ENCODE results near the gene CLEC9A.

Gene CLEC9A

DNA sequence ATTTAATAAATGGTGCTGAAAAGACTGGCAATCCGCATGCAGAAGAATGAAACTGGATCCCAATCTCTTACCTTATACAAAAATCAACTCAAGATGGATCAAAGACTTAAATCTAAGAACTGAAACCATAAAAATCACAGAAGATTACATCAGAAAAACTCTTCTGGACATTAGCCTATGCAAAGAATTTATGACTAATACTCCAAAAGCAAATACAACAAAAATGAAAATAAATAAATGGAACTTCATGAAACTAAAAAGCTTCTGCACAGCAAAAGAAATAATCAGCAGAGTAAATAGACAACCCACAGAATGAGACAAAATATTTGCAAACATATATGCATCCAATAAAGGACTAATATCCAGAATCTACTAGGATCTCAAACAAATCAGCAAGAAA lies 82.6 kb downstream of the CLEC9A start:
- no peak for DNase-seq

DNA sequence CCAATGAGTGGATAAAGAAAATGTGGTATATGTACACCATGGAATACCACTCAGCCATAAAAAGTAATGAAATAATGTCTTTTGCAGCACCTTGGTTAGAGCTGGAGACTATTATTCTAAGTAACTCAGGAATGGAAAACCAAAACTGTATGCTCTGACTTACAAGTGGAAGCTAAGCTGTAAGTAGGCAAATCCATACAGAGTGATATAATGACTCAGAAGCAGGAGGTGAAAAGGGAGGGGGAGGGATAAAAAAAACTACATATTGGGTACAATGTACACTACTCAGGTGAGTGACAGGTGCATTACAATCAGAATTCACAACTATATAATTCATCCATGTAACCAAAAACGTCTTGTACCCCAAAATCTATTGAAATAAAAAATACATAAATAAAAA lies 83.4 kb downstream of the CLEC9A start:
- no peak for DNase-seq

DNA sequence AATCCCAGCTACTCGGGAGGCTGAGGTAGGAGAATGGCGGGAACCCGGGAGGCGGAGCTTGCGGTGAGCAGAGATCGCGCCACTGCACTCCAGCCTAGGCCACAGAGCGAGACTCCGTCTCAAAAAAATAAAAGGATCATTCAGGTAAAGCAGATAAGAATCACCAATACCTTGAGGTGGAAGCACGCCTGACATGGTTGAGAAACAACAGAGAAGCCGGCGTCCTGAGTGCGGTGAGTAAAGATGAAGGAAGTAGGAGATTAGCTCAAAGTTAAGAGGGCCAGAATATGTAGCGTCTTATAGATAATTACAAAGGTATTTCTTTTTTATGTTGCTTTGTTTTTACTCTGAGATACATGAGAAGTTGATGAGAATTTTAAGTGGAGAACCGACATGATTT lies 84.8 kb downstream of the CLEC9A start:
- no peak for DNase-seq
